GM06990 (cell line): ENCODE measurements around the gene RPL13.

Source experiments
- DNase-seq: peaks from one replicate; pipeline ENCODE4 v3.0.0-alpha.2; 2011; ENCODE audit not compliant: insufficient read length; ENCODE audit errors: extremely low read depth
- H3K27me3 ChIP-seq: replicated peaks from 2 replicates; pipeline ENCODE4 v1.6.0; 2011; ENCODE audit warnings: low read length; ENCODE audit not compliant: control insufficient read depth, insufficient read depth
- H3K36me3 ChIP-seq: 2 replicates; pipeline ENCODE4 v1.5.1; 2011; ENCODE audit warnings: low read length; ENCODE audit not compliant: control insufficient read depth, insufficient read depth
- H3K4me3 ChIP-seq: replicated peaks from 2 replicates; pipeline ENCODE4 v1.5.1; 2011; ENCODE audit warnings: low read depth, mild to moderate bottlenecking, control low read depth, low read length
- CTCF ChIP-seq: IDR thresholded peaks from 2 replicates; pipeline ENCODE4 v1.5.1; 2011; ENCODE audit warnings: low read length, control low read depth, mild to moderate bottlenecking, inconsistent platforms; ENCODE audit not compliant: insufficient read depth, poor library complexity, severe bottlenecking

The RPL13 gene

GRCh38 chr16:89572485-89573205 is 12.2 kb downstream of the RPL13 start:
- DNase-seq: no peak
- TF ChIP-seq CTCF: no peak
- no peaks in the 10 kb centered on the region for H3K36me3 ChIP-seq
- H3K27me3 ChIP-seq: no peaks in the 10 kb centered on the region
- H3K4me3 ChIP-seq: no peak overlapping the region

- peak overlapping the region; percentile 44 for H3K4me3 ChIP-seq
- H3K27me3 ChIP-seq: no peaks in the 10 kb centered on the region
- no peak for TF ChIP-seq CTCF
- DNase-seq: no peak
- no peaks in the 10 kb centered on the region; the same call in 1 of the 2 replicates for H3K36me3 ChIP-seq
Observed at GRCh38 chr16:89573826-89574680, 13.6 kb downstream of the RPL13 start.

GRCh38 chr16:89574681-89575246 is 14.3 kb downstream of the RPL13 start:
- Histone ChIP-seq H3K27me3 (no peaks in the 10 kb centered on the region), H3K36me3 (no peaks in the 10 kb centered on the region; the same call in 1 of the 2 replicates), H3K4me3 (peak overlapping the region; percentile 61)
- TF ChIP-seq CTCF: peak; percentile 40
- DNase-seq: peak; percentile 80

- no peaks in the 10 kb centered on the region; the same call in 1 of the 2 replicates for H3K36me3 ChIP-seq
- peak within 1 kb of the TSS; percentile 61 for H3K4me3 ChIP-seq
- no peaks in the 10 kb centered on the region for H3K27me3 ChIP-seq
- peak; percentile 51 for DNase-seq
- TF ChIP-seq CTCF: no peak
Observed at GRCh38 chr16:89575247-89576152, 15.0 kb downstream of the RPL13 start, which contains the start of gene CPNE7. CPNE7 (plus strand) TSS chr16:89575758; CDS start chr16:89575898, 140 bp downstream.
